Measurements from ENCODE around the gene SECISBP2. TPM values are rescaled to one million over a fixed set of nuclear protein-coding genes. Genes with fewer than 3 reads are reported as not detected.
A peak's percentile ranks its signal among the peaks of the same experiment; 100 is the strongest.

Gene SECISBP2
- total and polyA plus RNA-seq, 7 donors: 21.0 to 41.8 (median 35.0) TPM

DNA sequence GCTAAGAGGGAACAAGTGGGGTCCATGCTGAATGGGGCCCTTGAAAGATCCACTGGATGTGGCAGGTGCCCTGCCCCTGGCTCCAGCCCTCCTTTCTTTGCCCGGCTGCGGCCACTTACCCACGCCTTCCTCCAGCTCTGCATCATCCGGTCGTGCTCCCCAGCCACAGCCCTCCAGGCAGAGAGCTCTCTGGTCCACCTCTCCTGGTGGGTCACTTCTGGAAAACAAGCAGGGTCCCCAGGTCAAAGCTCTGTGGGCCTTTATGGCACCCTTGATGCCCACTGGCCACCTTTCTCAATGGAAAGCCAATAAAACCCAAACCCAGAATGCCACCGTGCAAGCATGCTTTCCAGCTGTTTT lies 45.0 kb downstream of the SECISBP2 start:
- peaks cover 10 to 45% (median 28%) of the 10 kb centered on the region in 4 donors for H3K36me3 ChIP-seq
- no peaks in the 10 kb centered on the region for H3K27me3 ChIP-seq
- H3K9me3 ChIP-seq: no peaks in the 10 kb centered on the region
- intact Hi-C loops (cut with DNase I): no loop called here
- 83 to 90% methylated on average over 6 of the region's 6 CpGs for WGBS, 2 donors
- peaks cover 0 to 8% (median 0%) of the 10 kb centered on the region in 4 donors for H3K4me1 ChIP-seq
- no peak for DNase-seq
- TF ChIP-seq POLR2AphosphoS5 (IDR thresholded peaks at IDR 0.05): no peak
- H3K4me3 ChIP-seq: no peak overlapping the region
- no peak overlapping the region for H3K27ac ChIP-seq

DNA sequence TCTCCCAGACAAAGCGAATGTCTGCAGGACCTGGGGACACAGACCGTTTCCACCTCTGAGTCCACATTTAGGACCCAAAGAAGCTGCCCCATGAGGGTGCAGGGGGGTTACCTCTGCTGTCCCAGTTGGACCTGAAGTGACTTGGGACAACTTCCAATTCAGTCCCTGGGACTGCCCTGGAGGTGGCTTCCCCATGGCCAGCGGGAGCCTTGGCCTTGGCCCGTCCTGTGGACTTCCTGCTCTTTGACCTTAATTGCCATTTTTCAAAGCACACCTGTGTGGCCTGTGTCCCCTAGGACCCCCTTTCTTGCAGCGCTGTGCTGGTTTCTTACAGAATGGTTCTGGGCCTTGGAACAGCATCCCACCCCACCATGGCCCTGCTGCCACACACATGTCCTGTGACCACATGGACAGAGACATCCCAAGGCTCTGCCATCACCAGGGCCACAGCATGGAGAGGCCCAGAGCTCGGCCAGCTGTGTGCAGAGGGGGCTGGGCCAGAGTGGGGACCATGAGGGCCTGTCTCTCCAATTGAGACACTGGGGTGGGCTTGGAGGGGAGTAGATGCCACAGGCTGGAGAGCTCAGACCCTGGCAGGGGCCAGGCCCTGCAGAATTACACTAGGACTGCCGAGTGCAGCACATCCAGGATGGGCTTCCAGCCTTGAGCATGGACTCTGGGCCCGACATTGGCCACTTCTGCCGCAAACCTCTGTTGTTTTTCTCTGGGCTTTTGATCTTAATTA lies 45.8 kb downstream of the SECISBP2 start:
- 92 to 94% methylated on average over 9 of the region's 9 CpGs for WGBS, 2 donors
- no peak for TF ChIP-seq EP300 (IDR thresholded peaks at IDR 0.05)
- no peak for TF ChIP-seq POLR2A (IDR thresholded peaks at IDR 0.05)
- no peak for TF ChIP-seq POLR2AphosphoS5 (IDR thresholded peaks at IDR 0.05)
- TF ChIP-seq, protein P1, sequence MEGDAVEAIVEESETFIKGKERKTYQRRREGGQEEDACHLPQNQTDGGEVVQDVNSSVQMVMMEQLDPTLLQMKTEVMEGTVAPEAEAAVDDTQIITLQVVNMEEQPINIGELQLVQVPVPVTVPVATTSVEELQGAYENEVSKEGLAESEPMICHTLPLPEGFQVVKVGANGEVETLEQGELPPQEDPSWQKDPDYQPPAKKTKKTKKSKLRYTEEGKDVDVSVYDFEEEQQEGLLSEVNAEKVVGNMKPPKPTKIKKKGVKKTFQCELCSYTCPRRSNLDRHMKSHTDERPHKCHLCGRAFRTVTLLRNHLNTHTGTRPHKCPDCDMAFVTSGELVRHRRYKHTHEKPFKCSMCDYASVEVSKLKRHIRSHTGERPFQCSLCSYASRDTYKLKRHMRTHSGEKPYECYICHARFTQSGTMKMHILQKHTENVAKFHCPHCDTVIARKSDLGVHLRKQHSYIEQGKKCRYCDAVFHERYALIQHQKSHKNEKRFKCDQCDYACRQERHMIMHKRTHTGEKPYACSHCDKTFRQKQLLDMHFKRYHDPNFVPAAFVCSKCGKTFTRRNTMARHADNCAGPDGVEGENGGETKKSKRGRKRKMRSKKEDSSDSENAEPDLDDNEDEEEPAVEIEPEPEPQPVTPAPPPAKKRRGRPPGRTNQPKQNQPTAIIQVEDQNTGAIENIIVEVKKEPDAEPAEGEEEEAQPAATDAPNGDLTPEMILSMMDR (IDR thresholded peaks at IDR 0.05): no peak

DNA sequence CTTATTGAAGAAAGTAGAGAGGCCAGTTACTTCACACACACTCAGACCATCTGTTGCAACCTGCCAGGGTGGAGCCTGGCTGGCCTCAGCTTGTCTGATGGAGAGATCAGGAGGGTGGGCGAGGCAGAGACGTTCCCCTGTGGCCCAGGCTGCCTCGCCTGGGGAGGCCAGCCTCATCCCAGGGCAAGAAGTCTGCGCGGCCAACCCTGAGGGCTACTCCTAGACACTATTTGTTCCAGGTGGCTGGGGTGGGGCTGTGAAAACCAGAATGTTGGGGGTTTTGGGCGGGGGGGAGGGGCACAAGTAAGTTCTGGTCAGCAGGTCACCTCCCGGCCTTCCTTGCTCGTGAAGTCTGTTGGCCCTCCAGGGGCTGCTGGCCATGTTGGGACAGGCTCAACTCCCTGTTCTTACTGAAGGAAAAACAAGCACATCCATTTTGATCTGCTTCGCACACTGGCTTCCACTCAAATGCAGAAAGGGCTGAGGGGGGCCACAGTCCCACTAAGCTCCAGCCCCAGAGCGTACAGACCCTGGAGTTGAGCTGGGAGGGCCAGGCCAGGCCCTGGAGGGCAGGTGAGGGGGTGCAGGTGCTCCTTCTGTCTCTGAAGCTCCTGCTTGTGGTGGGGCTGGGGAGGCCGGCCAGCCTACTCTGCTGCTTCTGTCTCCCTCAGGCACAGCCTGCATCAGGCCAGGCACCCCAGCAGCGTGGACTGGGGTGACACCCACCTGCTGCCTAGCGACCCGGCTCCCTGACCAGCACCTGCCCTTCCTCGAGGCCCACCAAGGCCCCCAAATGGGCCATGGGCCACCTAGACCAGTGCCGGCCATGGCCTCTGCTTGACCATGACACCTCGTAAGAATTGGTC lies 46.6 kb downstream of the SECISBP2 start:
- no peak for TF ChIP-seq POLR2AphosphoS5 (IDR thresholded peaks at IDR 0.05)
- TF ChIP-seq POLR2A (IDR thresholded peaks at IDR 0.05): no peak
- TF ChIP-seq, protein P1 (IDR thresholded peaks at IDR 0.05): no peak
- TF ChIP-seq EP300 (IDR thresholded peaks at IDR 0.05): no peak
- Histone ChIP-seq H3K4me3 (no peak overlapping the region), H3K9me3 (no peaks in the 10 kb centered on the region), H3K4me1 (peaks cover 0 to 4% (median 0%) of the 10 kb centered on the region in 4 donors), H3K27ac (no peak overlapping the region), H3K27me3 (no peaks in the 10 kb centered on the region), H3K36me3 (peaks cover 0 to 29% (median 17%) of the 10 kb centered on the region in 4 donors)
- peak; percentile 54 for DNase-seq
- intact Hi-C loops (cut with DNase I): no loop called here
- WGBS, 2 donors: 91 to 93% methylated on average over 17 of the region's 17 CpGs

More for the DNA sequence above, 45.8 kb downstream of the SECISBP2 start:
- intact Hi-C loops (cut with DNase I): no loop called here
- Histone ChIP-seq H3K27ac (no peak overlapping the region), H3K4me1 (peaks cover 0 to 8% (median 0%) of the 10 kb centered on the region in 4 donors), H3K36me3 (peaks cover 2 to 37% (median 21%) of the 10 kb centered on the region in 4 donors), H3K4me3 (no peak overlapping the region), H3K27me3 (no peaks in the 10 kb centered on the region), H3K9me3 (no peaks in the 10 kb centered on the region)
- peak; percentile 55 for DNase-seq

DNA sequence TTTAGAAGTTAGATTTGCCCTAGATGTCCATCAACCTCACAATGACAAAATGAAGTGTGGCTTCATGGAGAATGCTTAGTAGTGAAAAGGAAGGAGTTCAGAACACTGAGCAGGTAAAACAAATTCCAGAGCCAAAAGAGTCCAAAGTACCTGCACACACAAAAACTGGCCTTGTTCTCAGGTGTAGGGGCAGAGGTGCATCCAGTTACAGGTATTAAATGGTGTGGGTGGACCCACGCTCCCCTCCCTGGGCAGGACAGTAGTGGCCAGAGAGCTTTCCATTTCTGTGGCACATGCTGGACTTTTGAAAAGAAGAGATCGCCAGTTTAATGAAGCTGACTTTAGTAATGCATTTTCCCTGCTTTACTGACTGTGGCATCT lies 47.2 kb downstream of the SECISBP2 start:
- no peaks in the 10 kb centered on the region for H3K9me3 ChIP-seq
- TF ChIP-seq, protein P1 (IDR thresholded peaks at IDR 0.05): no peak
- no peak for TF ChIP-seq POLR2AphosphoS5 (IDR thresholded peaks at IDR 0.05)
- intact Hi-C loops (cut with DNase I): no loop called here
- no peaks in the 10 kb centered on the region for H3K27me3 ChIP-seq
- peak; percentile 30 for DNase-seq
- WGBS, 2 donors: 86 to 89% methylated on average over 2 of the region's 2 CpGs
- H3K4me3 ChIP-seq: no peak overlapping the region
- H3K4me1 ChIP-seq: no peaks in the 10 kb centered on the region
- H3K36me3 ChIP-seq: peaks cover 0 to 22% (median 13%) of the 10 kb centered on the region in 4 donors
- no peak overlapping the region for H3K27ac ChIP-seq

DNA sequence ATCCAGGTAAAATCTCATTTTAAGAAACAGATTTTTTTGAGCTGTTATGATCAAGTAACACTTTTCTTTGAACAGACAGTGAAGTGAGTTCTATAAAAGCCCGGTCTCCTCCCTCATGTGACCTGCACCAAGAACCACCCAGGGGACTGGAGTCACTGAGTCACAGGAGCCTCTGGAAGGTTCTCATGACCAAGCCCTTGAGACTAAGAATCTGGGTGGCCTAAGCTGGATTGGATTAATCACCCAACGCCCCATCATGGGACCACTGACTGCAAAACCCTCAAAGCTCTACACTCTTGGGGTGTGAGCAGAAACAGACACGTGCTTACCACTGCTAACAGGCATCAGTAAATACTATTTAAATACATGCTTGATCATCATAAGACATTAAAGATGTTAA lies 48.4 kb downstream of the SECISBP2 start:
- no peaks in the 10 kb centered on the region for H3K4me1 ChIP-seq
- H3K36me3 ChIP-seq: peaks cover 0 to 10% (median 4%) of the 10 kb centered on the region in 4 donors
- H3K4me3 ChIP-seq: no peak overlapping the region
- no peaks in the 10 kb centered on the region for H3K9me3 ChIP-seq
- TF ChIP-seq POLR2AphosphoS5 (IDR thresholded peaks at IDR 0.05) (no peak), EP300 (IDR thresholded peaks at IDR 0.05) (no peak), POLR2A (IDR thresholded peaks at IDR 0.05) (no peak)
- TF ChIP-seq, protein P1 (IDR thresholded peaks at IDR 0.05): no peak
- 91 to 93% methylated on average over 3 of the region's 3 CpGs for WGBS, 2 donors
- intact Hi-C loops (cut with DNase I): no loop called here
- DNase-seq: peak; percentile 33
- H3K27ac ChIP-seq: no peak overlapping the region
- H3K27me3 ChIP-seq: no peaks in the 10 kb centered on the region
